GM18517 (cell line): ENCODE measurements around the gene ALKBH4.
"Not testable (repeated sequence)": the region's sequence is repeated elsewhere in the genome, so short reads cannot be mapped to it uniquely, and the experiment has no call there.

ENCODE experiments used
- ATAC-seq: cut with Tn5 transposase; IDR thresholded peaks from one replicate; pipeline ENCODE4 v1.9.1; 2021; ENCODE audit warnings: mild to moderate bottlenecking, moderate library complexity; ENCODE audit not compliant: unreplicated experiment

The ALKBH4 gene

GRCh38 chr7:102455596-102455995, 9.1 kb downstream of the ALKBH4 start:
- no peak for ATAC-seq

GRCh38 chr7:102454932-102455331, 9.7 kb downstream of the ALKBH4 start:
- not testable (repeated sequence) for ATAC-seq

GRCh38 chr7:102454468-102454867, 10.2 kb downstream of the ALKBH4 start:
- no peak for ATAC-seq

- no peak for ATAC-seq
Observed at GRCh38 chr7:102453319-102453718, 11.3 kb downstream of the ALKBH4 start.

GRCh38 chr7:102452451-102452850, 12.2 kb downstream of the ALKBH4 start:
- ATAC-seq = no peak

GRCh38 chr7:102451371-102452054, 13.2 kb downstream of the ALKBH4 start:
- no peak for ATAC-seq

GRCh38 chr7:102450242-102450641, 14.4 kb downstream of the ALKBH4 start:
- no peak for ATAC-seq

- ATAC-seq = no peak
Observed at GRCh38 chr7:102449136-102449535, 15.5 kb downstream of the ALKBH4 start.

GRCh38 chr7:102447311-102447710, 17.4 kb downstream of the ALKBH4 start:
- no peak for ATAC-seq

GRCh38 chr7:102446387-102447156, 18.1 kb downstream of the ALKBH4 start:
- no peak for ATAC-seq

GRCh38 chr7:102445674-102446071, 19.0 kb downstream of the ALKBH4 start:
- no peak for ATAC-seq

GRCh38 chr7:102444961-102445673, 19.5 kb downstream of the ALKBH4 start:
- peak; percentile 49 for ATAC-seq

- no peak for ATAC-seq
Observed at GRCh38 chr7:102439963-102440795, 24.5 kb downstream of the ALKBH4 start.

- ATAC-seq = no peak
Observed at GRCh38 chr7:102436118-102436517, 28.5 kb downstream of the ALKBH4 start.

GRCh38 chr7:102434039-102434486, 30.6 kb downstream of the ALKBH4 start:
- no peak for ATAC-seq

GRCh38 chr7:102433219-102434038, 31.2 kb downstream of the ALKBH4 start, which contains the start of gene ORAI2:
Gene ORAI2, plus strand, starts transcription at chr7:102433575. Its CDS starts 5,382 bp downstream, at chr7:102438957.
- ATAC-seq = peak; percentile 41

- peak; percentile 23 for ATAC-seq
Observed at GRCh38 chr7:102432442-102433218, 32.0 kb downstream of the ALKBH4 start.

- ATAC-seq = no peak
Observed at GRCh38 chr7:102431617-102432298, 32.9 kb downstream of the ALKBH4 start.
